Ammon's horn (tissue), 1 donor: ENCODE data around the gene KRTAP4-5.
"Not testable (repeated sequence)": the region's sequence is repeated elsewhere in the genome, so short reads cannot be mapped to it uniquely, and the experiment has no call there.

Experiments used
- DNase-seq: peaks from one replicate; pipeline ENCODE4 v3.0.0-alpha.2; 2016; ENCODE audit warnings: low spot score

Gene KRTAP4-5

DNA sequence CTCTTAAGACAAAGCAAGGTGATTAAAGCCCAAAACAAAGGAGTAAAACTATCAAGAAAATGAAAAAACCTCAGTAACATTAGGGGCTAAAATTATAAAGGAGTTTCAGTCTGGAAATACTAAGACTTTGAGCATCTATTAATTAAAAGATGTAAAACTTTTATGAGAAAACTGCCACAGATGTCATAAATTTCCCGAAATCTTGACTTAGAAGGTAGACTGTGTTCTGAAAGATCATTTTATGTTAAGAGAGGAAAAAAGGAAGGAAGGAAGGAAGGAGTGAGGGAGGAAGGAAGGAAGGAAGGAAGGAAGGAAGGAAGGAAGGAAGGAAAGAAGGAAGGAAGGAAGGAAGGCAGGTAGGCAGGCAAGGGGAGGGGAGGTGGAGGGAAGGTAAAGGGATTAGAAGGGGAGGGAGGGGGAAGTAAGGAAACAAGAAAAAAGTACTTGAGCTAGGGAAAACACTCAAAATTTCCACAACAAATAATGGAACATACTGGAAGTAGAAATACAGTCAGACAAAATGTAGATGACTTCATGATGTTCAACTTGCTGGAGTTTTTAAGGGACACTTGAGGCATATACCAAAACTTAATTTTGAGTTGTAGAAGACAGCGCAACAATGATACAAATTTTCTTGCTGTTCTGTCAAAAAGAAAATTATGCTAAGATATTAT lies 2.0 kb downstream of the KRTAP4-5 start:
- DNase-seq: no peak

GRCh38 chr17:41145261-41145660 lies 4.4 kb downstream of the KRTAP4-5 start:
- DNase-seq: no peak

- DNase-seq: no peak
Observed at GRCh38 chr17:41144846-41145245, 4.8 kb downstream of the KRTAP4-5 start.

DNA sequence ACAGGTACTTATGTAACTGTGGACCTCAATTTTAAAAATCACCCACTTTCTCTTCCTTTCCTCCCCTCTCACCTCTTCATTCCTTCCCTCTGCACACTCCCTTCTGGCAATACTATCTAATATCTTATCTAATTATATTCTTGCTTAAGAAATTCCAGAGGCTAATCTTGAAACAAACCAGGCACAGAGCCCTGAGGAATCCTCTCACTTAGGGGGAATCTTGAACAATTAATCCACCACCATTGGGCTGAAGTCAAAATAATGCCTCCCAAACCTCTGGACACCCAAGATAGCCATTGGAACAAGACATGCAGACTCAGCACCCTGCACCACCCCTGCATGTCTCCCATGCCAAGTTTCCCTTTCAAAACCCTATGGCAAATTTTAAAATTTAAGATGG lies 8.3 kb downstream of the KRTAP4-5 start:
- no peak for DNase-seq

DNA sequence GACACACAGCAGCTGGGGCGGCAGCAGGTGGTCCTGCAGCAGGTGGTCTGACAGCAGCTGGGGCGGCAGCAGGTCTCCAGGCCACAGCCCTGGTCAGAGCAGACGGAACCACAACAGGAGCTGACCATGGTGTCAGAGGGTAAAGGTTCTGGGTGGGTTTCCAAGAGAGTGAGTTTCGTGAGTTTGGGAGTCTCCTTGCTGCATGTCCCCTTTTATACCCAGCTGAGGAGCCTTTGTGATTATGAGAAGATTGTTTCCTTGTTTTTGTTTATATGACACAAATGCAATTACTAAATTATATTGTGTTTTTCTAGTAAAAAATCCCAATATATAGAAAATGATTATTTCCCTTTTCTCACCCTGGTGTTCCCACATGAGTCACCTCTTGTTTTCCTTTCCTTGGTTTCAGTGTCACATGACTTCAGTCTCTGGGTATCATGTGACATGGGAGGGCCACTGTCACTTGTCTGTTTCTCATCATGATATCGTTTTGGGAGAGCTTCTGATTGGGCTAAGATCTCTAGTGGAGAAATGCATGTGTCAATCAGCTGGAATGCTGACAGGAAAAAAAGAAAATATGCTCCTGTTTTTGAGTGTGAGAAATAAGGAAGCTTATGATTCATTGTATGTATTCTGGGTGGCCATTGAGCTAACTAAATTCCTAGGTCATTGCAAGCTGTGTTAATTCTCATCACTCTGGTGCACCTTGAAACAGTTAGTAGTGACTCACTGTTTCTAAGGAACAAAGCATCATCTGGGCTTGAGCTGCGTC lies 9.1 kb downstream of the KRTAP4-5 start, which contains the start of gene KRTAP4-6:
Gene KRTAP4-6, minus strand, starts transcription at position 185 of the 772 bp plus-strand sequence. Its CDS starts 57 bp downstream, at position 128.
- no peak for DNase-seq

- DNase-seq: not testable (repeated sequence)
Observed at GRCh38 chr17:41139865-41140264, 9.8 kb downstream of the KRTAP4-5 start.

DNA sequence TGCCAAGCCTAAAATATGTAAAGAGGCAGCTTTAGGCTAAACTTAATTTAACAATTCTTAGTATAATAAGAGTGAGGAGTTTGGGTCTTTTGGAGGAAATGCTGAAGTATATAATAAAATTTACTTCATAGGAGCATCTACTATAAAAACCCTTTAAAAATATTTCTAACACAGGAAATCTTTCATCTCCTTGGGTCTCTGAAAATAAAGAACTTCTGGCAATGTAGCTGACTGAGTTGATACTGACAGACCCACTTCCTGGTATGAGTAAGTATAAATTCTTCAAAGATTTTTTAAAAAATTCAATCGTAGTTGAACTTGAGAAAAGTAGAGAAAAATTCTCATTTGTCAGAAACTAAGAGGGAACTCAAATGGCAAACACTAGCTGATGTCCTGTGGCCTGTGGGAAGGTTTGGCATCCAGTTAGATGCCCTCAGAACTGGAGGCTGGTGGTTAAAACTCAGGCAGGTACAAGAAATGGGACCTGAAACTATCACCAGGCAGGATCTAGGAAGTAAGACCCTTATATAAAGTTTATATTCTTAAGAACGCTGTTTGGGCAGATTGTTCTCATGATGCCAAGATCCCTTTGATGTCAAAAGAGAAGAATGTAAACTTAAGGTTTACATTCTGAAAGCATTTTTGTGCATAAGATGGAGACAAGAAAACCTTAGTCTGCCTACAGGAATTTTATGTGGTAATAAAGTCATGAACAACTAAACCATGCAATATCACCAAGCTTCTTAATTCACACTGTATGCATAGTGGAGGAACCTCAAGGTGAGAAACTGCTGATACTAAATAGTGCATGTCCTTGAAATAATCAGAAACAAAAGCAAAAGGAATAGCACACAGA lies 15.5 kb downstream of the KRTAP4-5 start:
- DNase-seq: no peak

DNA sequence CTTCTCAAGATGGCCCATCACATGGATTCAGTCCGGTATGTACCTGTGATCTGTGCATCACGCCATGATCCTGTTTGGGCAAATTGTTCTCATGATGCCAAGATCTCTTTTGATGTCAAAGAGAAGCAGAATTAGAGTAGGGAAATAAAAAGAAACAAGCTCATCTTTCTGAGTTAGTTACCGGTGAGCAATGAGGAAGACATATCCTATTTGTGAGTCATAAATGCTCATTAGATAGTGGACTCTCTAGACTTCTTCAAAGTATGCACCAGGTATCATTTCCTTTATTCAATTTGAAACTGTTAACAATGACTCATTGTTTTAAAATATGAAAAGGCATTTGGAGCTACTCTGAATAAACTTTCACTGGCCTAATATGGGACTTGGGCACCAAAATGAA lies 17.6 kb downstream of the KRTAP4-5 start:
- DNase-seq: no peak

GRCh38 chr17:41127371-41127770 lies 22.3 kb downstream of the KRTAP4-5 start:
- no peak for DNase-seq

- DNase-seq: no peak
Observed at GRCh38 chr17:41126412-41126811, 23.2 kb downstream of the KRTAP4-5 start.

DNA sequence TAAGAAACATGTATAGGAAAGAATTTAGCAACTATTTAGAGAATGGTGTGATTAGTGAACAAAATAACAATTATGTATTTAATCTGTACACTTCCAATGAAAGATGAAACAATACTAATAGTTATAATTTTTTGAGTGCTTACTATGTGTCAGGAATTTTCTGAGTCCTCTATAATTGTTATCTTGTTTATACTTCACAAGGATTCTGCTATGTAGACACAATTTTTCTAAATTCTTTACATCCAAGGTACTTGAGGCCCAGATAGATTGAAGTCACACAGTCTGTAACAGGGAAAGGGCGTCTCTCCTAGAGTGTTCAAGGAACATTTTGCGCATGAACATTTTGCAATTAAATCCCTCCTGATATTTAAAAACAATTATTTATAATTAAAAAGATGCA lies 24.6 kb downstream of the KRTAP4-5 start:
- no peak for DNase-seq

GRCh38 chr17:41123991-41124371 lies 25.6 kb downstream of the KRTAP4-5 start, which contains the start of gene KRTAP4-12:
KRTAP4-12 (minus strand) TSS chr17:41124182; CDS start chr17:41124122, 60 bp downstream.
- not testable (repeated sequence) for DNase-seq

- not testable (repeated sequence) for DNase-seq
Observed at GRCh38 chr17:41123292-41123990, 26.2 kb downstream of the KRTAP4-5 start.

- no peak for DNase-seq
Observed at GRCh38 chr17:41121742-41122141, 27.9 kb downstream of the KRTAP4-5 start.

DNA sequence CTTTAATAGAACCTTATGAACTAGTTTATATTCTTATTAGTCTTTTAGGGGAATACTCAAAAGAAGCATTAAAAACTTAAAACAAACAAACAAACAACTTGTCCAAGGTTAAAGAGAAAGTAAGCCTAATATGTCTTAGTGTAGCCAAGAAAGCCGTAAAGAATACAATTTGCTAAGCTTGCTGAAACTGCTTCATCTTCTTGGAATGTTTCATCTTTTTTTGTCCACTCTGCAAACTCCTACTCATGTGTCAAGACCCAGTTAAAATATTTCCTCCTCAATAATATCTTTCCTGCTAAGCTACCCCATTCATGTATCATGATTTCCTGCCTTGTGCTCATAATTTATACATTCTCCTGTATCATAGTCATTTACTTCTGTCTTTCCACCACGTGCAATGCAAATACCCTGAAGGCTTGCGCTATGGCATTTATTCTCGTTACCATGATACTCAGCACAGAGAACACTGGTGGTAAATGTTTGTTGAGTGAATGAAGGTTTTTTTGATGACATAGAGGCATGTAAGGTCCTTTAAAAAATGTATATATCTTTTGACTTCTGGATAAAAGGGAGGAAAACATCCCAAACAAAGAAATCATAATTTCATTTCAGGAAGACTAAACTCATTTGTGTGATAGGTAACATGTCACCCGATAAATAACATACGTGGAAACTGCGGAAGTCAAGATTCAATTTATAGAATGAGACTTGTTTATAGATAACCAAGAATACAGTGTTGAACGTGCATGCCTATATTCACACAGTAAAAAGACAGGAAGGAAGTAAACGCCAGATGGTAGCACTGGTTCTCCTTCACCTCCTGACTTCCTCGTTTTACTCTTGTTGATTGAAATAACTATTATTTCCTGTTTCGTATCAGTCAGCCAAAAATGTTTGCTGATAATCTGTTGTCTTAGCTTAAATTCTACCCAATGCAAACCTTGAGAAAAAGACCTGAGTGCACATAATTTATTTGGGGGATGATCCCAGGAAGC lies 29.6 kb downstream of the KRTAP4-5 start:
- DNase-seq: not testable (repeated sequence)

DNA sequence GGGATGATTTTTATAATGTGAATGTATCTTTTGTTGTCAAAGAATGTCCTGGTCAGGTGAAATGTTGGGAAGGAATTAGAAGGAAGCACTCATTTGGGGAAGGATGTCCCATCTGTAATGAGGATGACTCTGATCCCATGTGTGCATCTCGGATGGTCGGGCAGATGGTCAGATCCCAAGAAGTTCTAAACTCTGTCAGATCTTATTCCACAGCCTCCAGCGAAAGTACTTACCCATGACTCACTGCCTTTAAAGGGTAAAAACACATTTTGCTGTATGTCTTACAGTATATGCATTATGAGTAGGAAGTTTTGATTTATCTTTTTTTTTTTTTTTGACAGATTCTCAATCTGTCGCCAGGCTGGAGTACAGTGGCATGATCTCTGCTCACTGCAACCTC lies 30.9 kb downstream of the KRTAP4-5 start:
- DNase-seq: no peak

- DNase-seq: not testable (repeated sequence)
Observed at GRCh38 chr17:41117846-41118386, 31.7 kb downstream of the KRTAP4-5 start, which contains the start of gene KRTAP4-11. KRTAP4-11 (minus strand) TSS chr17:41118373; CDS start chr17:41118315, 58 bp downstream.

DNA sequence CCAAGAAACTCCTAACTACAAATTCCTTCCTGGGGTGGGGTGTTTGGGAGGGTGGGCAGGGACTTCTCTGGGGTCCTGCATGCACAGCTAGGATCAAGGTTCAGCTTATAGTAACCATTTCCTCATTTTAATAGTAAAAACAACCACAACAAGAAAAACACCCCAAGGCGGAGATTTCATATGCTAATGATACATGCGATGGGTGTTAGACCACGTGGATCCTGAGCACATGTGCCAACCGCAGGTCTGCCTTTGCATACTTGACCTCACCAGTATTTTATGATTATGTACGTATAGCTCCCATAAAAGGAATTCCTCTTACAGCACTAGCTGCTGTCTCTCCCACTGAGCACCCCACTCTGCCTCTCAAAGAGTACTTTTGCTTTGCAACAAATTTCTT lies 33.3 kb downstream of the KRTAP4-5 start:
- DNase-seq: no peak

- DNase-seq: no peak
Observed at GRCh38 chr17:41111151-41111885, 38.3 kb downstream of the KRTAP4-5 start.
